Testis (tissue), 3 donors: ENCODE measurements around the gene NCCRP1. TPM values are rescaled to one million over a fixed set of nuclear protein-coding genes. Genes with fewer than 3 reads are reported as not detected.

Experiments
- DNase-seq: peaks from one replicate; pipeline ENCODE4 v3.0.0-alpha.2; 2019
- H3K27ac ChIP-seq, 2 donors: fragments of 200-600 bp; sonication (generic); one replicate each; pipeline ENCODE4 v1.5.1; 2019
- H3K27me3 ChIP-seq: fragments of 200-600 bp; sonication (generic); one replicate; pipeline ENCODE4 v1.5.1; 2019
- H3K36me3 ChIP-seq: fragments of 200-600 bp; sonication (generic); one replicate; pipeline ENCODE4 v1.5.1; 2017; ENCODE audit warnings: low read depth; ENCODE audit errors: missing control alignments
- H3K4me1 ChIP-seq: fragments of 200-600 bp; sonication (generic); one replicate; pipeline ENCODE4 v1.5.1; 2019
- H3K4me3 ChIP-seq, 2 donors: fragments of 200-600 bp; sonication (generic); one replicate each; pipeline ENCODE4 v1.5.1; 2017 to 2019
- H3K9me3 ChIP-seq: fragments of 200-600 bp; sonication (generic); one replicate; pipeline ENCODE4 v1.5.1; 2017
- POLR2A ChIP-seq: fragments of 450-650 bp; IDR thresholded peaks from one replicate; pipeline ENCODE4 v1.6.1; 2017; ENCODE audit warnings: antibody characterized with exemption, mild to moderate bottlenecking, moderate library complexity
- WGBS, 2 donors: methylation state at CpG; one replicate each; pipeline ENCODE4 v1.1.5; 2018; 5-methylcytosine and 5-hydroxymethylcytosine counted together
- intact Hi-C: fragments of 100-400 bp; cut with DNase I; formaldehyde crosslinking; loops from one replicate; pipeline ENCODE4 v1.15.1; 2023; ENCODE audit warnings: low total_unique reads
- polyA plus RNA-seq: library from polyadenylated mRNA; stranded (reverse); fragments of 350-450 nt; fragmentation: Illumina TruSeq; extraction: RNeasy Lipid Tissue Mini Kit (QIAGEN cat#74804); gene quantifications from one replicate; pipeline ENCODE4 v1.2.3, GENCODE V29; 2014; ENCODE audit warnings: low read depth, low replicate concordance; ENCODE audit not compliant: insufficient read depth
- total RNA-seq, 2 donors: library from RNA; depleted of rRNA; stranded (reverse); fragments of >200 nt; gene quantifications; one replicate each; pipeline ENCODE4 v1.2.3, GENCODE V29; 2016
- TF ChIP-seq, protein P1 (sequence below), 3 experiments: fragments of 450-650 bp in 2 of 3; fragments of 200-600 bp in 1 of 3; sonication (generic) in 1 of 3; IDR thresholded peaks; one replicate each; pipeline ENCODE4 v1.5.1; 2016 to 2019; ENCODE audit warnings: antibody characterized with exemption in 3 of 3, mild to moderate bottlenecking in 2 of 3, moderate library complexity in 1 of 3

NCCRP1 gene
- total and polyA plus RNA-seq, 3 donors from 2014 or later, result 0.73 to 1.3 (median 1.1) TPM

DNA sequence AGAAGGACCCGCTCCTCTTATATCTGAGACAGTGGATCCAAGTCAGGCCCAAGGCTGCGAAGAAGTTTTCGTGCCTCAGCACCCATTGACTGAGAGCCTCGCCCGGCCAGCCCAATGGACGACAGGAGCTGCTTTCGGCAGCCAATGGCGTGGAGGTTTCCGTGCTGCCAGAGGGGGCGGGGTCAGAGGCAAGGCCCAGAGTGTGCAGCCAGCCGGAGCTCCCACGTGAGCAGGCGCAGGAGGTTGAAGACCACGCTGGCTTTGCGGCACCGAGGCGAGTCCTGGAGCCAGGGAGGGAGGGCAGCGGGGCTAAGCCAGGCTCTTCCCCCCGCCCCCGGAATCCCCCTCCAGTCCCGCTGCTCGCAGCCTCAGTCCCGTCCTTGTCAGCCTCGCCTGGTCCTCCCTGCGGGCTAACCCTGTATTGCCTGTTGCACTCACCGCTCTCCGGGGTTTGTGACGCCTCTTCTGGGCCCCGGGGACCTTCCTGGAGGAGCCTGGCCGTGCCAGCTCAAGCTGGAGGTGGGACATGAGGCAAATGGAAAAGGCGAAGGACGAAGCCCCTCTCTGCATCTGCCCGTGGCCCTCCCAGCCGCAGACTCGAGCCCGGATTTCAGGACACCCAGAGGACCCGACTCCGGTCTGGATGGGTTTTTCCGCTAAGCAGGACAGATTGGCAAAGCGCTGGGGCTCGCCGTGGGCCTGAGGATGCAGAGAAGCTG lies 50.3 kb downstream of the NCCRP1 start:
- peak; percentile 80 for DNase-seq
- Histone ChIP-seq H3K27ac (no peak overlapping the region), H3K4me1 (no peaks in the 10 kb centered on the region), H3K36me3 (no peaks in the 10 kb centered on the region), H3K4me3 (peak overlapping the region; percentile 10 to 40), H3K27me3 (no peaks in the 10 kb centered on the region), H3K9me3 (no peaks in the 10 kb centered on the region)
- intact Hi-C loops, result no loop called here
- TF ChIP-seq, protein P1, sequence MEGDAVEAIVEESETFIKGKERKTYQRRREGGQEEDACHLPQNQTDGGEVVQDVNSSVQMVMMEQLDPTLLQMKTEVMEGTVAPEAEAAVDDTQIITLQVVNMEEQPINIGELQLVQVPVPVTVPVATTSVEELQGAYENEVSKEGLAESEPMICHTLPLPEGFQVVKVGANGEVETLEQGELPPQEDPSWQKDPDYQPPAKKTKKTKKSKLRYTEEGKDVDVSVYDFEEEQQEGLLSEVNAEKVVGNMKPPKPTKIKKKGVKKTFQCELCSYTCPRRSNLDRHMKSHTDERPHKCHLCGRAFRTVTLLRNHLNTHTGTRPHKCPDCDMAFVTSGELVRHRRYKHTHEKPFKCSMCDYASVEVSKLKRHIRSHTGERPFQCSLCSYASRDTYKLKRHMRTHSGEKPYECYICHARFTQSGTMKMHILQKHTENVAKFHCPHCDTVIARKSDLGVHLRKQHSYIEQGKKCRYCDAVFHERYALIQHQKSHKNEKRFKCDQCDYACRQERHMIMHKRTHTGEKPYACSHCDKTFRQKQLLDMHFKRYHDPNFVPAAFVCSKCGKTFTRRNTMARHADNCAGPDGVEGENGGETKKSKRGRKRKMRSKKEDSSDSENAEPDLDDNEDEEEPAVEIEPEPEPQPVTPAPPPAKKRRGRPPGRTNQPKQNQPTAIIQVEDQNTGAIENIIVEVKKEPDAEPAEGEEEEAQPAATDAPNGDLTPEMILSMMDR (IDR thresholded peaks at IDR 0.05), result no peak
- TF ChIP-seq POLR2A, result no peak
- 16% methylated on average over 26 to 41 of the region's 42 CpGs for WGBS, 2 donors

GRCh38 chr19:39247701-39248664 lies 51.2 kb downstream of the NCCRP1 start:
- Histone ChIP-seq H3K4me1 (no peaks in the 10 kb centered on the region), H3K4me3 (peak overlapping the region; percentile 10 to 40), H3K9me3 (no peaks in the 10 kb centered on the region), H3K27me3 (no peaks in the 10 kb centered on the region), H3K36me3 (no peaks in the 10 kb centered on the region), H3K27ac (no peak overlapping the region)
- no peak for TF ChIP-seq POLR2A
- TF ChIP-seq, protein P1 (IDR thresholded peaks at IDR 0.05), result no peak
- 7% methylated on average over 71 of the region's 92 CpGs; no CpG with 5 or more reads in 1 of the 2 donors for WGBS, 2 donors
- no peak for DNase-seq
- intact Hi-C loops, result no loop called here

GRCh38 chr19:39248806-39249205 lies 52.0 kb downstream of the NCCRP1 start, which contains the start of gene IFNL4:
TSS of gene IFNL4 (minus strand) at chr19:39248856.
- Histone ChIP-seq H3K27me3 (no peaks in the 10 kb centered on the region), H3K9me3 (no peaks in the 10 kb centered on the region), H3K4me1 (no peaks in the 10 kb centered on the region), H3K36me3 (no peaks in the 10 kb centered on the region), H3K4me3 (peak within 1 kb of the TSS; percentile 10 to 40), H3K27ac (no peak within 1 kb of the TSS)
- intact Hi-C loops, result no loop called here
- TF ChIP-seq, protein P1 (IDR thresholded peaks at IDR 0.05), result no peak
- TF ChIP-seq POLR2A, result no peak
- DNase-seq, result no peak
- 39 to 69% methylated on average over 11 to 13 of the region's 13 CpGs for WGBS, 2 donors

DNA sequence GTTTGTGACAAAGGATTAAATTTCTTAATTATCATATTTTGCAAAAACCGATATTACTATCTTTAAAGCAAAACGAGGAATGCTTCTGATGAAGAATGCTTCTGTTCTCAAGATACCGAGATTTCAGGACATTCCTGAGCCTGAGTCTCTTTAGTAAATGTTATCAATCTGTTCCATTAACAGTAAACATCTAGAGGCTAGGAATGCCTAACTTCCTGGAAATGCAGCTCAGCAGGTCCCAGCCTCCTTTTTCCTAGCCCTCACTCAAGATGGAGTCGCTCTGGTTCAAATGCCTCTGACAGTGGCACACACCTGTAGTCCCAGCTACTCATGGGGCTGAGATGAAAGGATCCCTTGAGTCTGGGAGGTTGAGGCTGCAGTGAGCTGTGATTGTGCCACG lies 54.3 kb downstream of the NCCRP1 start:
- intact Hi-C loops, result no loop called here
- Histone ChIP-seq H3K27ac (no peak overlapping the region), H3K4me1 (no peaks in the 10 kb centered on the region), H3K9me3 (no peaks in the 10 kb centered on the region), H3K27me3 (no peaks in the 10 kb centered on the region), H3K36me3 (no peaks in the 10 kb centered on the region), H3K4me3 (no peak overlapping the region)
- 72 to 80% methylated on average over 5 of the region's 5 CpGs for WGBS, 2 donors
- TF ChIP-seq, protein P1 (IDR thresholded peaks at IDR 0.05), result no peak
- no peak for TF ChIP-seq POLR2A
- no peak for DNase-seq

Other genes starting within 250 kb of the NCCRP1 start
- gene FBXO17, start 221.2 kb upstream of the NCCRP1 start, total RNA-seq, result 10 to 100 TPM; 11.8 to 14.2 TPM
- 10.3 TPM for gene FBXO17, start 221.2 kb upstream of the NCCRP1 start, polyA plus RNA-seq
- 10 to 100 TPM; 11.3 to 16.5 TPM for gene FBXO27, start 164.4 kb upstream of the NCCRP1 start, total RNA-seq
- 15.5 TPM for gene FBXO27, start 164.4 kb upstream of the NCCRP1 start, polyA plus RNA-seq
- not detected for gene ACP7, start 112.6 kb upstream of the NCCRP1 start, total RNA-seq
- not detected for gene ACP7, start 112.6 kb upstream of the NCCRP1 start, polyA plus RNA-seq
- 10 to 100 TPM; 84.3 to 88.3 TPM for gene PAK4, start 71.2 kb upstream of the NCCRP1 start, total RNA-seq
- 61.0 TPM for gene PAK4, start 71.2 kb upstream of the NCCRP1 start, polyA plus RNA-seq
- 100 to 1,000 TPM in 1 of 2 donors, 10 to 100 TPM in 1; 98.0 to 192 TPM for gene SYCN, start 7.3 kb downstream of the NCCRP1 start, total RNA-seq
- 36.5 TPM for gene SYCN, start 7.3 kb downstream of the NCCRP1 start, polyA plus RNA-seq
- gene IFNL3, start 48.0 kb downstream of the NCCRP1 start, total RNA-seq, result not detected
- gene IFNL3, start 48.0 kb downstream of the NCCRP1 start, polyA plus RNA-seq, result not detected
- not detected for gene IFNL4, start 51.9 kb downstream of the NCCRP1 start, total RNA-seq
- not detected for gene IFNL4, start 51.9 kb downstream of the NCCRP1 start, polyA plus RNA-seq
- gene IFNL2, start 71.4 kb downstream of the NCCRP1 start, total RNA-seq, result under 1 TPM in 1 of 2 donors, not detected in 1; 0.43 TPM
- not detected for gene IFNL2, start 71.4 kb downstream of the NCCRP1 start, polyA plus RNA-seq
- gene IFNL1, start 99.4 kb downstream of the NCCRP1 start, total RNA-seq, result not detected
- gene IFNL1, start 99.4 kb downstream of the NCCRP1 start, polyA plus RNA-seq, result not detected
- 1 to 10 TPM; 3.5 to 4.0 TPM for gene LRFN1, start 123.9 kb downstream of the NCCRP1 start, total RNA-seq
- 1.4 TPM for gene LRFN1, start 123.9 kb downstream of the NCCRP1 start, polyA plus RNA-seq
- gene GMFG, start 139.1 kb downstream of the NCCRP1 start, total RNA-seq, result 1 to 10 TPM; 2.4 to 3.7 TPM
- 19.5 TPM for gene GMFG, start 139.1 kb downstream of the NCCRP1 start, polyA plus RNA-seq
- gene SAMD4B, start 145.5 kb downstream of the NCCRP1 start, total RNA-seq, result 100 to 1,000 TPM; 228 to 276 TPM
- 159 TPM for gene SAMD4B, start 145.5 kb downstream of the NCCRP1 start, polyA plus RNA-seq
- gene PAF1, start 194.1 kb downstream of the NCCRP1 start, total RNA-seq, result 10 to 100 TPM; 70.7 to 74.6 TPM
- gene PAF1, start 194.1 kb downstream of the NCCRP1 start, polyA plus RNA-seq, result 154 TPM
- gene MED29, start 194.4 kb downstream of the NCCRP1 start, total RNA-seq, result 10 to 100 TPM; 46.1 to 53.5 TPM
- 38.9 TPM for gene MED29, start 194.4 kb downstream of the NCCRP1 start, polyA plus RNA-seq
- gene ZFP36, start 209.9 kb downstream of the NCCRP1 start, total RNA-seq, result 10 to 100 TPM; 46.4 to 90.9 TPM
- 77.7 TPM for gene ZFP36, start 209.9 kb downstream of the NCCRP1 start, polyA plus RNA-seq
- gene PLEKHG2, start 215.7 kb downstream of the NCCRP1 start, total RNA-seq, result 10 to 100 TPM; 22.6 to 32.8 TPM
- gene PLEKHG2, start 215.7 kb downstream of the NCCRP1 start, polyA plus RNA-seq, result 29.2 TPM
- gene RPS16, start 239.0 kb downstream of the NCCRP1 start, total RNA-seq, result 1,000 to 10,000 TPM in 1 of 2 donors, 100 to 1,000 TPM in 1; 628 to 1,122 TPM
- gene RPS16, start 239.0 kb downstream of the NCCRP1 start, polyA plus RNA-seq, result 1,146 TPM
- gene SUPT5H, start 248.6 kb downstream of the NCCRP1 start, total RNA-seq, result 100 to 1,000 TPM; 363 to 366 TPM
- gene SUPT5H, start 248.6 kb downstream of the NCCRP1 start, polyA plus RNA-seq, result 359 TPM